Measurements from ENCODE around the gene CARD9. TPM values are rescaled to one million over a fixed set of nuclear protein-coding genes. Genes with fewer than 3 reads are reported as not detected.
A peak's percentile ranks its signal among the peaks of the same experiment; 100 is the strongest.

Gene CARD9
- total and polyA plus RNA-seq, 10 donors, result 5.7 to 25.5 (median 18.2) TPM

DNA sequence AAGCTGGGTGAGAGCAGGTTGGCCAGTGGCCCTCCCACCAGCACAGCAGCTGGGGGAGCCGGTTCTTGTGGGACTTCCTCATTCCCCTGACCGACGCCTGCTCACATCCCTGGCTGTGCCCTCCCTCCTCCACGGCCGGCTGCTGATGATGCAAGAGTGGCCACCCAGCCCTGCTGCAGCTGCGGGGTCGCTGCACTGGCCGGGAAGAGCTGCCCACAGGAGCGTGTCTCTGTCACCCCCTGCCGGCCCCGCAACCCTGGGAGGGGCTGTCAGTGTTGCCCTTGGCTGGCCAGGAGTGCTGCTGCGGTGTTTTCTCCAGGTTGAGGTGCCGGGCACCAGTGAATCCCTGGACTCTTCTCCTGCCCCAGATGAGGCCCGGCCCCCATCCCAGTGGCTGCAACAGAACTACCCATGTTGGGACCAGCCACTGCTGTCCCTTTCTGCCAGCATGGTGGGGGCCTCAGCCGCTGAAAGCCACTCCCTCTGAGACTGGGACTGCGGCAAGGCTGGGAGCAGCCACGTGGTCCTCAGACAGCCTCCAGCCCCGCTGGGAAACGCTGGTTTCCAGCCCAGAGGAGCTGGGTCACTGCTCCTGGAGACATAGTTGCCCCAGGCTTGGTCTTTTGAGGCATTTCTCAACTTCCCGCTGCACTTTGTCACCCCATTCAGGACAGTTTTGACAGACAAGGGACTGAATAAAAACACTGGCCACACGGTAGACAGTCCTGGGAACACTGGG, 739 bp downstream of the CARD9 start:
- H3K36me3 ChIP-seq, result peaks cover 0 to 45% (median 8%) of the 10 kb centered on the region in 6 donors
- H3K4me3 ChIP-seq, result peak overlapping the region; percentile 10 to 67 (median 42)
- peak overlapping the region in 7 of 8 donors; percentile 51 to 85 (median 68) for H3K27ac ChIP-seq
- H3K4me1 ChIP-seq, result peaks cover 0 to 58% (median 32%) of the 10 kb centered on the region in 6 donors
- intact Hi-C loops (cut with DNase I; ENCODE audit: low total_unique reads), result no loop called here
- peak; percentile 90 for DNase-seq
- H3K27me3 ChIP-seq (replicated peaks in 1 of 7), result peaks cover 0 to 18% (median 0%) of the 10 kb centered on the region in 7 donors
- H3K9me3 ChIP-seq, result no peaks in the 10 kb centered on the region
- WGBS, 5 donors, result 6 to 18% (median 7%) methylated on average over 7 to 21 of the region's 21 CpGs
- TF ChIP-seq, protein P1, sequence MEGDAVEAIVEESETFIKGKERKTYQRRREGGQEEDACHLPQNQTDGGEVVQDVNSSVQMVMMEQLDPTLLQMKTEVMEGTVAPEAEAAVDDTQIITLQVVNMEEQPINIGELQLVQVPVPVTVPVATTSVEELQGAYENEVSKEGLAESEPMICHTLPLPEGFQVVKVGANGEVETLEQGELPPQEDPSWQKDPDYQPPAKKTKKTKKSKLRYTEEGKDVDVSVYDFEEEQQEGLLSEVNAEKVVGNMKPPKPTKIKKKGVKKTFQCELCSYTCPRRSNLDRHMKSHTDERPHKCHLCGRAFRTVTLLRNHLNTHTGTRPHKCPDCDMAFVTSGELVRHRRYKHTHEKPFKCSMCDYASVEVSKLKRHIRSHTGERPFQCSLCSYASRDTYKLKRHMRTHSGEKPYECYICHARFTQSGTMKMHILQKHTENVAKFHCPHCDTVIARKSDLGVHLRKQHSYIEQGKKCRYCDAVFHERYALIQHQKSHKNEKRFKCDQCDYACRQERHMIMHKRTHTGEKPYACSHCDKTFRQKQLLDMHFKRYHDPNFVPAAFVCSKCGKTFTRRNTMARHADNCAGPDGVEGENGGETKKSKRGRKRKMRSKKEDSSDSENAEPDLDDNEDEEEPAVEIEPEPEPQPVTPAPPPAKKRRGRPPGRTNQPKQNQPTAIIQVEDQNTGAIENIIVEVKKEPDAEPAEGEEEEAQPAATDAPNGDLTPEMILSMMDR (IDR thresholded peaks at IDR 0.05 in 8 of 11, conservative IDR thresholded peaks at IDR 0.05 in 3 of 11), result peak in 1 of 11 experiments; percentile 16
- peak; percentile 38 to 83 (median 70) for TF ChIP-seq POLR2AphosphoS5 (IDR thresholded peaks at IDR 0.05)
- TF ChIP-seq POLR2A (IDR thresholded peaks at IDR 0.05), result no peak

GRCh38 chr9:136372006-136372405, 1.5 kb downstream of the CARD9 start:
- TF ChIP-seq, protein P1 (IDR thresholded peaks at IDR 0.05 in 8 of 11, conservative IDR thresholded peaks at IDR 0.05 in 3 of 11), result no peak
- no peak for TF ChIP-seq POLR2AphosphoS5 (IDR thresholded peaks at IDR 0.05)
- intact Hi-C loops (cut with DNase I; ENCODE audit: low total_unique reads), result no loop called here
- WGBS, 5 donors, result 85 to 88% (median 86%) methylated on average over 9 to 21 of the region's 21 CpGs
- Histone ChIP-seq H3K4me3 (peak overlapping the region in 4 of 8 donors; percentile 42 to 67 (median 46)), H3K36me3 (peaks cover 0 to 51% (median 8%) of the 10 kb centered on the region in 6 donors), H3K27me3 (replicated peaks in 1 of 7) (peaks cover 0 to 18% (median 0%) of the 10 kb centered on the region in 7 donors), H3K9me3 (no peaks in the 10 kb centered on the region), H3K27ac (peak overlapping the region in 6 of 8 donors; percentile 51 to 85 (median 72)), H3K4me1 (peaks cover 0 to 52% (median 30%) of the 10 kb centered on the region in 6 donors)
- no peak for DNase-seq

GRCh38 chr9:136371533-136371880, 2.0 kb downstream of the CARD9 start:
- intact Hi-C loops (cut with DNase I; ENCODE audit: low total_unique reads), result no loop called here
- no peak overlapping the region for H3K27ac ChIP-seq

More at GRCh38 chr9:136371533-136371880, 2.0 kb downstream of the CARD9 start:
- H3K36me3 ChIP-seq, result peaks cover 0 to 56% (median 8%) of the 10 kb centered on the region in 6 donors
- DNase-seq, result no peak
- H3K4me1 ChIP-seq, result peaks cover 0 to 50% (median 28%) of the 10 kb centered on the region in 6 donors
- 87 to 96% (median 92%) methylated on average over 5 to 13 of the region's 13 CpGs for WGBS, 5 donors
- no peak overlapping the region for H3K4me3 ChIP-seq
- no peaks in the 10 kb centered on the region for H3K9me3 ChIP-seq
- TF ChIP-seq POLR2AphosphoS5 (IDR thresholded peaks at IDR 0.05) (no peak), POLR2A (IDR thresholded peaks at IDR 0.05) (no peak)
- TF ChIP-seq, protein P1 (IDR thresholded peaks at IDR 0.05 in 8 of 11, conservative IDR thresholded peaks at IDR 0.05 in 3 of 11), result no peak
- H3K27me3 ChIP-seq (replicated peaks in 1 of 7), result peaks cover 0 to 18% (median 0%) of the 10 kb centered on the region in 7 donors
